Activated T-cell treated with anti-CD3 and anti-CD28 coated beads, Interleukin-2, amount 50 U/mL, for 24 hours (primary cell): Measurements from ENCODE around the gene STRADB.
A peak's percentile ranks its signal among the peaks of the same experiment; 100 is the strongest.
"Not testable (repeated sequence)": the region's sequence is repeated elsewhere in the genome, so short reads cannot be mapped to it uniquely, and the experiment has no call there.

Source experiments
- DNase-seq: peaks from one replicate; pipeline ENCODE4 v3.0.0-alpha.2; 2020
- H3K27ac Mint-ChIP-seq: 2 replicates; pipeline ENCODE4 v1.8.0; 2020; ENCODE audit warnings: mild to moderate bottlenecking, mixed read lengths
- H3K27me3 Mint-ChIP-seq: 2 replicates; pipeline ENCODE4 v1.8.0; 2020; ENCODE audit warnings: mixed read lengths
- H3K36me3 Mint-ChIP-seq: 2 replicates; pipeline ENCODE4 v1.8.0; 2020; ENCODE audit warnings: low read depth, mixed read lengths
- H3K4me1 Mint-ChIP-seq: 2 replicates; pipeline ENCODE4 v1.8.0; 2020; ENCODE audit warnings: low read depth, mixed read lengths
- H3K4me3 Mint-ChIP-seq: 2 replicates; pipeline ENCODE4 v1.8.0; 2020; ENCODE audit warnings: mild to moderate bottlenecking, moderate library complexity, mixed read lengths
- H3K9me3 Mint-ChIP-seq: 2 replicates; pipeline ENCODE4 v1.8.0; 2020; ENCODE audit warnings: mixed read lengths

The STRADB gene

DNA sequence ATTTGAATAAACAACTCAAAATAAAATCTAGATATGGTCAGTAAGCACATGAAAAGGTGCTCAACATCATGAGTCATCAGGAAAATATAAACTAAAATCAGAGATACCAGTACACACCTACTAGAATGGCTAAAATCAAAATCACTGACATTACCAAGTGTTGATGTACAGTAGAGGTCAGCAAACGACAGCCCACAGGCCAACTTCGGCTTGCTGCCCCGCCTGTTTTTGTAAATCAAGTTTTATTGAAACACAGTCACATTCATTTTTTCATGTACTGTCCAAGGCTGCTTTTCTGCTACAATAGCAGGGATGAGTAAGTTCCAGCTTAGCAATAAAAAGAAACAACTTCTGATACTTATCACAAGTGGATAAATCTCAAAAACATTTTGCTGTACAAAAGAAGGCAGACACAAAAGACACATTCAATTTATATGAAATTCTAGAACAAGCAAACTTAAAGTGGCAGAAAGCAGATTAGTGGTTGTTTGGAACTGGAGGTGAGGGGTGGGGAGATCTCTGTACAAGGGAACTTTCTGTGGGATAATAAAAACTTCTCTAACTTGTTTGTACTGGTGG lies 32.4 kb upstream of the STRADB start:
- Mint-ChIP-seq H3K27me3 (no peaks in the 10 kb centered on the region), H3K4me3 (no peak overlapping the region), H3K27ac (peak overlapping the region; percentile 90), H3K9me3 (no peaks in the 10 kb centered on the region), H3K4me1 (peaks cover 56% of the 10 kb centered on the region), H3K36me3 (peaks cover 25% of the 10 kb centered on the region)
- no peak for DNase-seq

- Mint-ChIP-seq H3K9me3 (no peaks in the 10 kb centered on the region), H3K4me1 (peaks cover 63% of the 10 kb centered on the region), H3K36me3 (peaks cover 25% of the 10 kb centered on the region), H3K4me3 (no peak overlapping the region), H3K27ac (peak overlapping the region; percentile 90), H3K27me3 (no peaks in the 10 kb centered on the region)
- no peak for DNase-seq
Observed at GRCh38 chr2:201419986-201420385, 31.6 kb upstream of the STRADB start.

DNA sequence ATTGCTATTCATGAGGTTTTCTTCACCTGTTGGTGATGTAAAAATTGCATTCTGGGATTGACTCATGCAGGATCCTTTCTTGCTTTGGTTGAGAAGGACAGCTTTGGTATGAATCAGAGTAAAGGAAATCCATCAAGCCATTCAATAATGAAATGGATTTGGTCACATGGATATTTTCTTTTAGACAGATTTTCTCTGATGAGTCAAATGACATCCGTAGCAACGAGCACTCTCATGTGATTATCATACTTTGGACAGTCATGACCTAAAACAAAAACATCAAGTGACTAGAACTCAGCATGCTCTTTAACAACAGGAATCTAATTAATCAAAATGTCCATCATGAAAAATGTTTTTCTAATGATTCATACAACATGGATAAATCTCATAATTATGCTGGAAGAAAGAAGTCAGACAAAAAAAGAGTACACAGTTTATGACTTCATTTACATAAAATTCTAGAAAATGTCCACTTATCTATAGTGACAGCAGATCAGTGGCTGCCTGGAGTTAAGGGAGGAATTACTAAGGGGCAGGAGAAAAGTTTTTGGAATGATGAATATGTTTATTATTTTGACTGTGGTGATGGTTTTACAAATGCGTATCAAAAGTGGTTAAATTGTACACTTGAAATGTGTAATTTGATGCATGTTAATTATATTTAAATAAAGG lies 31.0 kb upstream of the STRADB start:
- peaks cover 25% of the 10 kb centered on the region for H3K36me3 Mint-ChIP-seq
- no peak overlapping the region for H3K4me3 Mint-ChIP-seq
- peak overlapping the region; percentile 90 for H3K27ac Mint-ChIP-seq
- DNase-seq = no peak
- no peaks in the 10 kb centered on the region for H3K27me3 Mint-ChIP-seq
- H3K4me1 Mint-ChIP-seq = peaks cover 64% of the 10 kb centered on the region
- no peaks in the 10 kb centered on the region for H3K9me3 Mint-ChIP-seq

DNA sequence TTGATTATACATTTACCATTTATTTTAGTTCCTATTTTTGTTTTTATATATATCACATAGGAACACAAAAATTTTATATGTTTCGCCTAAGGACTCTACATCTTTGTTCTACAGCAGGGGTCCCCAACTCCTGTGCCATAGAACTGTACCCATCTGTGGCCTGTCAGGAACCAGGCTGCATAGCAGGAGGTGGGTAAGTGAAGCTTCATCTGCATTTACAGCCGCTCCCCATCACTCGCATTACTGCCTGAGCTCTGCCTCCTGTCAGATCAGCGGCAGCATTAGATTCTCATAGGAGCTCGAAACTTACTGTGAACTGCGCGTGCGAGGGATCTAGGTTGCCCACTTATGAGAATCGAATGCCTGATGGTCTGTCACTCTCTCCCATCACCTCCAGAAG lies 25.6 kb upstream of the STRADB start:
- H3K27me3 Mint-ChIP-seq = no peaks in the 10 kb centered on the region
- no peak overlapping the region for H3K27ac Mint-ChIP-seq
- no peak overlapping the region for H3K4me3 Mint-ChIP-seq
- H3K9me3 Mint-ChIP-seq = peaks cover 3% of the 10 kb centered on the region
- H3K4me1 Mint-ChIP-seq = peaks cover 37% of the 10 kb centered on the region
- H3K36me3 Mint-ChIP-seq = peaks cover 10% of the 10 kb centered on the region
- DNase-seq = no peak

DNA sequence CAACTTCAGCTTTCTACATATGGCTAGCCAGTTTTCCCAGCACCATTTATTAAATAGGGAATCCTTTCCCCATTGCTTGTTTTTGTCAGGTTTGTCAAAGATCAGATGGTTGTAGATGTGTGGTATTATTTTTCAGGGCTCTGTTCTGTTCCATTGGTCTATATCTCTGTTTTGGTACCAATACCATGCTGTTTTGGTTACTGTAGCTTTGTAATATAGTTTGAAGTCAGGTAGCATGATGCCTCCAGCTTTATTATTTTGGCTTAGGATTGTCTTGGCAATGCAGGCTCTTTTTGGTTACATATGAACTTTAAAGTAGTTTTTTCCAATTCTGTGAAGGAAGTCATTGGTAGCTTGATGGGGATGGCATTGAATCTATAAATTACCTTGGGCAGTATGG lies 23.2 kb upstream of the STRADB start:
- peaks cover 38% of the 10 kb centered on the region for H3K4me1 Mint-ChIP-seq
- H3K36me3 Mint-ChIP-seq = peaks cover 18% of the 10 kb centered on the region
- not testable (repeated sequence) for H3K9me3 Mint-ChIP-seq, DNase-seq, H3K27ac Mint-ChIP-seq, H3K4me3 Mint-ChIP-seq, H3K27me3 Mint-ChIP-seq

DNA sequence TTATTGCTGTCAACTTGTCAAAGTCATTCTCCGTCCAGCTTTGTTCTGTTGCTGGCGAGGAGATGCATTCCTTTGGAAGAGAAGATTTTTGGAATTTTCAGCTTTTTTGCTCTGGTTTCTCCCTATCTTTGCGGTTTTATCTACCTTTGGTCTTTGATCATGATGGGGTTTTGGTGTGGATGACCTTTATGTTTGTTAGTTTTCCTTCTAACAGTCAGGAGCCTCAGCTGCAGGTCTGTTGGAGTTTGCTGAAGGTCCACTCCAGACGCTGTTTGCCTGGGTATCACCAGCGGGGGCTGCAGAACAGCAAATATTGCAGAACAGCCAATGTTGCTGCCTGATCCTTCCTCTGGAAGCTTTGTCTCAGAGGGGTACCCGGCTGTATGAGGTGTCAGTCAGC lies 21.7 kb upstream of the STRADB start:
- peaks cover 45% of the 10 kb centered on the region for H3K4me1 Mint-ChIP-seq

DNA sequence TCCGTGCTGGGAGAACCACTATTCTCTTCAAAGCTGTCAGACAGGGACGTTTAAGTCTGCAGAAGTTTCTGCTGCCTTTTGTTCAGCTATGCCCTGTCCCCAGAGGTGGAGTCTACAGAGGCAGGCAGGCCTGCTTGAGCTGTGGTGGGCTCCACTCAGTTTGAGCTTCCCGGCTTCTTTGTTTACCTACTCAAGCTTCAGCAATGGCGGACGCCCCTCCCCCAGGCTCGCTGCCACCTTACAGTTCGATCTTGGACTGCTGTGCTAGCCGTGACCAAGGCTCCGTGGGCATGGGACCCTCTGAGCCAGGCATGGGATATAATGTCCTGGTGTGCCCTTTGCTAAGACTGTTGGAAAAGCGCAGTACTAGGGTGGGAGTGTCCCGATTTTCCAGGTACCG lies 21.2 kb upstream of the STRADB start:
- not testable (repeated sequence) for H3K4me3 Mint-ChIP-seq, H3K27ac Mint-ChIP-seq, H3K9me3 Mint-ChIP-seq, H3K27me3 Mint-ChIP-seq, DNase-seq
- peaks cover 18% of the 10 kb centered on the region for H3K36me3 Mint-ChIP-seq
- H3K4me1 Mint-ChIP-seq = peaks cover 44% of the 10 kb centered on the region

More for the DNA sequence above, 21.7 kb upstream of the STRADB start:
- not testable (repeated sequence) for H3K27ac Mint-ChIP-seq, H3K27me3 Mint-ChIP-seq, H3K9me3 Mint-ChIP-seq, H3K4me3 Mint-ChIP-seq, DNase-seq
- peaks cover 18% of the 10 kb centered on the region for H3K36me3 Mint-ChIP-seq

DNA sequence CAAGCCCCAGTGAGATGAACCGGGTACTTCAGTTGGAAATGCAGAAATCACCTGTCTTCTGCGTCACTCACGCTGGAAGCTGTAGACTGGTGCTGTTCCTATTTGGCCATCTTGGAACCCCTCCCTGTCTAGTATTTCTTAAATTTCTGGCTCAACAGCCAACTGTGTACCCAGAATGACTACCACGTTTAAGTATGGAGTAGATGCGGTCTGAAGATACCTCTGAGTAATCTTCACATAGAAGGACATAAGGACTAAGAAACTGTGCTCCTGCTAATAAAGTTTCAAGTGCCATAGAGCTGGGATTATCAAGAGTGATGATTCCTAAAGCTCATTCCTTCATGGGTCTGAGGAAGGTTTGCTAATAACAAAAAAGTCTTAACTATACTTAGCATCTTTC lies 20.7 kb upstream of the STRADB start:
- Mint-ChIP-seq H3K36me3 (peaks cover 18% of the 10 kb centered on the region), H3K4me1 (peaks cover 48% of the 10 kb centered on the region), H3K27ac (peak overlapping the region; percentile 88), H3K27me3 (no peaks in the 10 kb centered on the region), H3K9me3 (peaks cover 6% of the 10 kb centered on the region), H3K4me3 (no peak overlapping the region)
- no peak for DNase-seq

DNA sequence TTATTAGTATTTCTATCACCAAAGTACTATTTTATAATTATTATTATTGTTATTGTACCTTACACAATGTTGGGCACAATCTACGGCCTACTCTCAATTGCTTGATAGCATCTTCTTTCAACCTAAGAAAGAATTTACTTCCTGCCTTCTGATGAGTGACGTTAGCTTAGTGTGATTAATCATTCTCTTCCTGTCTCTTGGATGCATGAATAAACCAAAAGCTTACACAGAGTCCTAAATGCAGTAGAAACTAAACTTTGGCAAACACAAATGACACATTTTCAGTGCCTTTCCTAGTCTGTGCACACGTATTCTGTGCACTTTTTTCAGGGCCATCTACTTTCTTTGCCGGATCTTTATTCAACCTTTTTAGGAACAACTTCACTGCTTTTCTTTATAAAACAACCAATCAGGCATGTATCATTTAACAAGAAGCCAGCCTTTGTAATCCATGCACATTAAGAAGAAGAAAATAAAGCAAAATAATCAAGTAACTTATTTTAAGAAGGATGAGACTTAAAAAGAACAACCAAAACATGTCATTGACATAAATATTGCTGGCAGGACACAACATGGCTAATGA lies 19.4 kb upstream of the STRADB start:
- Mint-ChIP-seq H3K4me3 (peak overlapping the region; percentile 68), H3K4me1 (peaks cover 56% of the 10 kb centered on the region), H3K27ac (peak overlapping the region; percentile 96), H3K36me3 (peaks cover 18% of the 10 kb centered on the region), H3K9me3 (peaks cover 6% of the 10 kb centered on the region), H3K27me3 (no peaks in the 10 kb centered on the region)
- DNase-seq = no peak

GRCh38 chr2:201432621-201433393 lies 18.7 kb upstream of the STRADB start:
- Mint-ChIP-seq H3K4me1 (peaks cover 63% of the 10 kb centered on the region), H3K27ac (peak overlapping the region; percentile 96), H3K27me3 (no peaks in the 10 kb centered on the region), H3K36me3 (peaks cover 18% of the 10 kb centered on the region), H3K4me3 (peak overlapping the region; percentile 68), H3K9me3 (peaks cover 6% of the 10 kb centered on the region)
- DNase-seq = no peak

DNA sequence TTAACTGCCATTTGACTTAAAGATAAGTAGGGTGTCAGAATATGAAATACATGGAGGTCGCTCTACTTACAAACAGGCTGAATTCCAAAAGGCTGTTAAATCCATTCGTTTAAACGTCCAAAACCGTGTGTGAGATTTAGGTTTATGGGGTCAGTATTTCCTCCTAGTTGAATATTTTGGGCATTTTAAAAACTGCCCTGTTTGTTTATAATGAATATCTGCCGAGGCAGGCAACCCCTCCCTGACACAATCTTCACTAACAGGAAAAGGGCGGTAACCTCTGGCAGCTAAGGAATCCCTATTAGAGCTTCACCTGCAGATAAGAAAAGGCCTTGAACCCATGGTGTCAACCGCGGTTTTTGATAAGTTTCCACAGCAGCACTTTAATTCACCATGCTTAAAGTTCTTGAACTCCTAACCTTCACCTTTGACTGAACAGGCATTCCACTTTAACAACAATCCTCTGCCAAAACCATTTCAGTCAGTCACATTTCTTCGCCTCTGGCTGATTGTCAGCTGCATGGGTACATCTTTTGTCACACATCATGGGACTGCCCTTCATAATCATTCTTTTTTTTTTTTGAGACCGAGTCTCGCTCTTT lies 18.0 kb upstream of the STRADB start:
- no peak overlapping the region for H3K4me3 Mint-ChIP-seq
- H3K27me3 Mint-ChIP-seq = no peaks in the 10 kb centered on the region
- H3K4me1 Mint-ChIP-seq = peaks cover 69% of the 10 kb centered on the region
- H3K36me3 Mint-ChIP-seq = peaks cover 16% of the 10 kb centered on the region
- DNase-seq = no peak
- peak overlapping the region; percentile 96 for H3K27ac Mint-ChIP-seq
- H3K9me3 Mint-ChIP-seq = peaks cover 4% of the 10 kb centered on the region

- Mint-ChIP-seq H3K36me3 (peaks cover 18% of the 10 kb centered on the region), H3K4me1 (peaks cover 80% of the 10 kb centered on the region), H3K9me3 (peaks cover 3% of the 10 kb centered on the region), H3K4me3 (no peak overlapping the region), H3K27ac (no peak overlapping the region), H3K27me3 (no peaks in the 10 kb centered on the region)
- no peak for DNase-seq
Observed at GRCh38 chr2:201436141-201436540, 15.4 kb upstream of the STRADB start.

GRCh38 chr2:201439336-201439922 lies 12.1 kb upstream of the STRADB start:
- H3K9me3 Mint-ChIP-seq, H3K27ac Mint-ChIP-seq, H3K27me3 Mint-ChIP-seq, DNase-seq, H3K4me3 Mint-ChIP-seq: not testable (repeated sequence)
- Mint-ChIP-seq H3K4me1 (peaks cover 53% of the 10 kb centered on the region), H3K36me3 (peaks cover 12% of the 10 kb centered on the region)

GRCh38 chr2:201440182-201440581 lies 11.4 kb upstream of the STRADB start:
- Mint-ChIP-seq H3K4me1 (peaks cover 50% of the 10 kb centered on the region), H3K27me3 (no peaks in the 10 kb centered on the region), H3K4me3 (no peak overlapping the region), H3K27ac (no peak overlapping the region), H3K36me3 (peaks cover 12% of the 10 kb centered on the region), H3K9me3 (no peaks in the 10 kb centered on the region)
- DNase-seq = no peak
